ENCODE data around the gene XNDC1N.

DNA sequence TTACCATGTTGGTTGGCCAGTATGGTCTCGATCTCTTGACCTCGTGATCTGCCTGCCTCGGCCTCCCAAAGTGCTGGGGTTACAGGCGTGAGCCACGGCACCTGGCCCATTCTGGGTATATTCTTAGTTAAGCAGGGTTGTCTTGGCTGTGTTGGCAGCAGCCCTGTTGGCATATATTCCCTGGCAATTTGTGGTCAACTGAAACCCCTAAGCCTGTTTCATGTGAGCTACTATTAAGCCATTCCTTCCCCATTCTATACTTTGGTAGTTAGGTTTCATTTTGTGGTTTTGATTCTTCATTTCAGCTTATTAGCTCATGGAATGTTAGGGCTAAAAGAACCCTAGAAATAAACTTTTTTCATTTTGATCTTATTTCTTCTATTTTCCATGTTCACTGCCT is 48.2 kb upstream of the XNDC1N start:
- TF ChIP-seq, protein P1, sequence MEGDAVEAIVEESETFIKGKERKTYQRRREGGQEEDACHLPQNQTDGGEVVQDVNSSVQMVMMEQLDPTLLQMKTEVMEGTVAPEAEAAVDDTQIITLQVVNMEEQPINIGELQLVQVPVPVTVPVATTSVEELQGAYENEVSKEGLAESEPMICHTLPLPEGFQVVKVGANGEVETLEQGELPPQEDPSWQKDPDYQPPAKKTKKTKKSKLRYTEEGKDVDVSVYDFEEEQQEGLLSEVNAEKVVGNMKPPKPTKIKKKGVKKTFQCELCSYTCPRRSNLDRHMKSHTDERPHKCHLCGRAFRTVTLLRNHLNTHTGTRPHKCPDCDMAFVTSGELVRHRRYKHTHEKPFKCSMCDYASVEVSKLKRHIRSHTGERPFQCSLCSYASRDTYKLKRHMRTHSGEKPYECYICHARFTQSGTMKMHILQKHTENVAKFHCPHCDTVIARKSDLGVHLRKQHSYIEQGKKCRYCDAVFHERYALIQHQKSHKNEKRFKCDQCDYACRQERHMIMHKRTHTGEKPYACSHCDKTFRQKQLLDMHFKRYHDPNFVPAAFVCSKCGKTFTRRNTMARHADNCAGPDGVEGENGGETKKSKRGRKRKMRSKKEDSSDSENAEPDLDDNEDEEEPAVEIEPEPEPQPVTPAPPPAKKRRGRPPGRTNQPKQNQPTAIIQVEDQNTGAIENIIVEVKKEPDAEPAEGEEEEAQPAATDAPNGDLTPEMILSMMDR (IDR thresholded peaks at IDR 0.05 in 4 of 5, conservative IDR thresholded peaks at IDR 0.05 in 1 of 5), result no peak
- TF ChIP-seq POLR2A (IDR thresholded peaks at IDR 0.05), result no peak

Data from gastrocnemius medialis (tissue), 4 donors.